Measurements from ENCODE around the gene NOB1.

- TF ChIP-seq CTCF (conservative IDR thresholded peaks at IDR 0.05 in 1 of 2, IDR thresholded peaks at IDR 0.05 in 1 of 2; ENCODE audit: extremely low read depth in 1 of 2, insufficient read depth in 1 of 2, low read depth in 1 of 2, low read length in 2 of 2) (no peak), EZH2 (IDR thresholded peaks at IDR 0.05; ENCODE audit: borderline replicate concordance, low read length) (no peak)
These were observed 8.3 kb upstream of the NOB1 start for GRCh38 chr16:69762814-69763598.

Measured in mammary epithelial cell (primary cell).